ENCODE measurements around the gene TMEM91.
A peak's percentile ranks its signal among the peaks of the same experiment; 100 is the strongest.
"Not testable (repeated sequence)": the region's sequence is repeated elsewhere in the genome, so short reads cannot be mapped to it uniquely, and the experiment has no call there.

TMEM91 gene

DNA sequence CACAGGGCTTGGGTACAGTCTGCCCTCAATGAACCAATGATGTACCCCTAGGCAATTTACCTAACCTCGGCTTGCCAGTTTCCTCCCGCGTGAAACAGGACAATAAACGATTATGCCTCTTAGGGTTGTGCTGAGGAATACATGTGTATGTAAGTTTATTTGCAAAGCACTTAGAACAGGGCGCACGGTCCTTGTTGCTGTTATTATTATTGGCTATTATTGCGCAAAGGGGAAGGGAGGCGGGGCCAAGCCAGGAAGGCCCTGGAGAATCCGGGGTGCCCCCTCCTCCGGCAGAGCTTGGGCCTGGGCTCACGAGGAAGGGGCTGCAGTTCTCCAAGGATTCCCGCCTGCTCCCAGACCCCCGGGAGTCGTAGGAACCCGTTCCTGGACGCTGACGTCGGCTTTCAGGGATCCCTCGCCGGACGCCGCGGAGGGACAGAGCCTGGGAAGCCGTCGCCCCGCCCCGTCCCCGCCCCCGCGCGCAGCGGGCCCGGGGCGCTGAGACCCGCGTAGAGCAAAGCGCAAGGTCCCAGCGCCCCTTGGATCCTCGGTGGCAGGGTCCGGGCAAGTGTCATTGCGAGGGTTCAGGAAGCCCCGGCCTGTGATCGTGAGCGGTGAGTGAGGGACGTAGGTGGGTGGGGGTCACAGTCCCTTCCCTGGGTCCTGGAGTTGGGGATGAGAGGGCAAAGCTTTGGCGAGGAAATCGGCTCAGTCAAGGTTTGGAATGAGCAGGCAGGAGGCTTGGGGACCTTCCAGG, at the start of gene TMEM91:
TMEM91 (plus strand) TSS at position 293 of the 757 bp plus-strand sequence. CDS start 1,777 bp downstream, outside the sequence.
- DNase-seq, result no peak

DNA sequence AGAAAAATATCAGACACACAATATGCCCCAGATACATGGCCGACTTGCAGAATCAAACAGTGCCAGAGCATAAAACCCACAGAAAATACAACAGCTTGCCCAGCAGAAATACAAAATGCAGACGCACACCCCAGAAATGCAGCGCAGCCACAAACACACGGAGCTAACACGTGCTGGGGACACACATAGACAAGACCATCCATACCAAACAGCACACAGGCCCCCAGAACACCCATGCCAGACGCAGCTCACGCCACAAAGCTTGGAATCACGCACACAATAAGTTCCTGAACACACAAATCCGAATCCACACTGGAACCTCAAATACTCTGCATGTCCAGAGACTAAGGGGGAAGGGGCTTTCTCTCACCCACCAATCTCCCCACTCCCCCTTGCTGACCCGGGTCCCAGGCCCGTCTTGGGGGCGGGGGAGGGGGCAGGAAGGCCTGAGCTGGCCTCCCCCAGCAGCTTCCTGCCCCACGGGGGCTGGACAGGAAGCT, 49.2 kb upstream of the TMEM91 start:
- no peak for DNase-seq

DNA sequence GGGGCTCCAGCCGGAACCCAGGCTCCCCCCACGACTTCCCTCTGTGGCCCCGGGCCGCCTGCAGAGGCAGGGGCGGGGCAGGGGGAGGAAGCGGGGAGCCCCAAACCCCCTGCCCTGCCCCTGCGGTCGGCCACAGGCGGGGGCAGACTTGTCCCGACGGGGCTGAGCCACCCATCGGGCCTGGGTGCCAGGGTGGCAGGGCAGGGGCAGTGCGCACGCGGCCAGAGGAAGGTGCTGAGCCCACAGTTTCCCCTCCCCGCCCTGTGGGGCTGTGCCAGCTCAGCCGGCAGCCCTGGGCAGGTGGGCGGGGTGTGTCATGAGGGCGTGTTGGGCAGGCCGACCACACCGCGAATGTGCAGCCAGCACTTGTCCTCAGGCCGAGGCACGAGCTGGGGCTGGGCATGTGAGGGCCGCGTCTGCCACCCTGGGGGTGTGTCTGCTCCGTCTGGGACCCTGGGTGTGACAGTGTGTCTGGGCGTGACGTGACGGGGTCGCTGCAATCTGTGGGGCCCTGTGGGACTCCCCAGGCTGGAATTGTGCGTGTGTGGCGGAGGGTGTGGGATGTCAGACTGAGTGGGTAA, 48.7 kb upstream of the TMEM91 start:
- peak; percentile 92 for DNase-seq

DNA sequence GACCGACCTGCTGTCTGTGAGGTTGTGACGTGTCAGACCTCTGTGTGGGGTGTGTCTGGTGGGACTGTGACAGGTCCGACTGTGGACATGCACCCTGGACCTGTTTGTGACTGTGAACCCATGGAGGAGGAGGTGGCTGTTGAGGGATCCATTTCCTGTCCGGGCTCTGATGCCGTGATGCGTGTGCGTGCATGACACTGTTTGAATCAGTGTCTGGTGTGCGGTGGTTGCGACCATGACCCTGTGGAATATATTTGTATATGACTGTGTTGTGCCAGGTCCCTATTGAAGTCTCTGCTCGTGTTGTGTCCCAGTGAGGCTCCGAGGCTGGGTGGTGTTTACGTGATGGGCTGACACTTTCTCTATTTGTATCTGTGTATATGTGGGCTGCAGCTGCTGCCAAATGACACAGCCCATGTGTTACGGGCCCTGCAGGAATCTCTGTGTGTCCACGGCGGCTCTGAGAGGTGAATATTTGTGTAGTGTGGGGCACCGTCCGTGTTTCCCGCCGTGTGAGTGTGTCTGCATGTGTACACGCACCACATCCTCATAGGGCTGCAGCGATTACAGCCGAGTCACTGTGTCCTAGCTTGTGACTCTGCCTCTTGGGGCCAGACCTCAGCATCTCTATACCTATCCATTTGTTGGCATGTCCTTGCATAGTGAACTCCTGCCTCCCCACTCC, 48.0 kb upstream of the TMEM91 start:
- no peak for DNase-seq

DNA sequence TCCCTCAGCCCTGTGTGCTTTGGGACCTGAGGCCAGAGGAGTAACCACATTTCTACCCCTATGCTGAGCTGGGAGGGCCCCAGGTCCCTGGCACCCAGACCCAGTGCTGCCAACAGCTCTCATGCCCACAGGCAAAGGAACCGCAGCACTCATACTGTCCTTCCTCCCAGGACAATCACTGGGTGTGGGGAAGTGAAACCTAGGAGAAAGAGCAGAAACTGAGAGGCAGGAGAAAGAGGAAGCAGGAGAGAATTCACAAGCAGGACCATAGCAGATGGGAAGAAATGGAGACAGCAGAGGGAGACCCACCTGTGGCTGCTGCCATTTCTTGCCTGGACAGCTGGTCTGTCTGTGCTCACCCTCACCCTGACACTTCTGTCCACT, 47.5 kb upstream of the TMEM91 start:
- DNase-seq, result no peak

DNA sequence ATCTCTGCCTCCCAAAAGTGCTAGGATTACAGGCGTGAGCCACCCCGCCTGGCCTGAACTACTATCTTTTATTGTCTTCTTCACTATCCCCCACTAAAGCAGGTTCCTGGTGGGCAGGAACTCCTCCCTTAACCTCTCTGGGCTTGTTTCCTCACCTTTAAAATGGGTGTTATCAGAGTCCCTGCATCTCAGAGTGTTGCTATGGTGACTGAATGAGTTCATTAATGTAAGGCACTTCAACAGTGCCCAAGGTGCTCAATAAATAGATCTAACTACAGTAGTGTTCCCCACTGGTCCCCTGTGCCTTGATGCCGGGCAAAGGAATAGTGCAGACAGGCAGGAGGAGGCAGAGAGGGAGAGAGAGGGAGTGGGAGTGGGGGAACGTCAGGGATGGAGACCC, 45.9 kb upstream of the TMEM91 start:
- peak; percentile 54 for DNase-seq

DNA sequence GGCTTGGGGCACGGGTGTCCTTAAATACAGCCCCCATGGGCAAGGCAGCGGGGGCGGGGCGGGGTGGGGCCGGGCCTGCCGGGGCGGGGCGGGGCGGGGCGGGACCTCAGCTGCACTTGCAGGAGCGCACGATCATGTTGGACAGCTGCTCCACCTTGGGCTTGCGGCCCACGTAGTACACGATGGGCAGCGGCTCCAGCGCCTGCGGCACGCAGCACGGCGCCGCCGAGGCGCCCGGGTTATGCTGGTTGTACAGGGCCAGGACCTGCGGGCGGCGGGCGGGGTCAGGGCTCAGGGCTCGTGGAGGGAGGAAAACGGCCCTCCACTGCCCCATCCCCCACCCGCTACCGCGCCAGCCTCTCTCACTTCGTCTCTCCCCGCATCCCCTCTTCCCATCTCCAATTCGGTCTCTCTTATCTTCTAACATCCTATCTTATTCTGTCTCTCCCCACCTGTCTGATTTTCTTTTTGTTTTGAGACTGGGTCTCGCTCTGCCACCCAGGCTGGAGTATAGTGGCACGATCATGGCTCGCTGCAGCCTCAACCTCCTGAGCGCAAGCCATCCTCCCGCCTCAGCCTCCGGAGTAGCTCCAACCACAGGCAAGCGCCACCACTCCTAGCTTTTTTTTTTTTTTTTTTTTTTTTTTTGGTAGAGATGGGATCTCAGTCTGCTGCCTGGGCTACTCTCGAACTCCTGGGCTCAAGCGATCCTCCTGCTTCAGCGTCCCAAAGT, 45.2 kb upstream of the TMEM91 start:
- DNase-seq, result no peak

DNA sequence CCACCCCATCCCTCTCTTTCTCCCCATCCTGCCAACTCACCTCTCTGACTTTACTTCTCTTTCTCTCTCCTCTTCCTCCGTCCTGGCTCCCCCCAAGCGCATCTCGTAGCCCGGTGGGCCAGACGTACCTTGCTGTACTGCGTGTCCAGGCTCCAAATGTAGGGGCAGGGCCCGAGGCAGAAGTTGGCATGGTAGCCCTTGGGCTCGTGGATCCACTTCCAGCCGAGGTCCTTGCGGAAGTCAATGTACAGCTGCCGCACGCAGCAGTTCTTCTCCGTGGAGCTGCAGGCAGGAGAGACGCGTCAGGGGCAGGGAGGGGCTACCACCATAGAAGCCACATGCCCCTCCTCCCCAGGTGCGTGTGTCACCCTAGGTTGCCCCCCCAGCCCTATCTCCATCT, 44.3 kb upstream of the TMEM91 start:
- no peak for DNase-seq

DNA sequence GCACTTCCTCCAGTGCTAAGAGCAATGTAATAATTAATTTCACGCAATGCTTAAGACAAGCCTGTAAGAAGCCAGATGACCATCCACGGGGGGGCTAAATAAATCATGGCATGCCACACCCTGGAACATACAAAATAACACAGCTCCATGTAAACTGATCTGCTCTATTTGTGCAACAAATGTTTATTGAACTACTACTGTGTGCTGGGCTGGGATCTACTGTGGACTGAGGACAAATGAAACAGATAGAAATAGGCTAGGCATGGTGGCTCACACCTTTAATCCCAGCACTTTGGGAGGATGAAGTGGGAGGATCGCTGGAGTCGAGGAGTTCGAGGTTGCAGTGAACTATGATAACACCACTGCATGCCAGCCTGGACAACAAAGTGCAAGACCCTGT, 43.9 kb upstream of the TMEM91 start:
- no peak for DNase-seq

DNA sequence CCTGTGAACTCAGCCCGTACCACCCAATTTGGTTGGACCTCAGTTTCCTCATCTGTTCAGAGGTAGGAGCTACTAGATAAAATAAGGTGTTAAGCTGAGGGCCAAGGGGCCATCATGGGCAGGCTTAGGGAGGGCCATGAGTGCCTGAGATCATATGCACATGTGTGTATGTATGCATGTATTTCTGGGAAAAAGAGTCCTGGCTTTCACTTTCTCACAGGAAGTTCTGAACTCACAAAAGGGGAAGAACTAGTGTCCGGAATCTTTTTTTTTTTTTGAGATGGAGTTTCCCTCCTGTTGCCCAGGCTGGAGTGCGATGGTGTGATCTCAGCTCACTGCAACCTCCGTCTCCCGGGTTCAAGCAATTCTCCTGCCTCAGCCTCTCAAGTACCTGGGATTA, 41.5 kb upstream of the TMEM91 start:
- DNase-seq, result no peak

DNA sequence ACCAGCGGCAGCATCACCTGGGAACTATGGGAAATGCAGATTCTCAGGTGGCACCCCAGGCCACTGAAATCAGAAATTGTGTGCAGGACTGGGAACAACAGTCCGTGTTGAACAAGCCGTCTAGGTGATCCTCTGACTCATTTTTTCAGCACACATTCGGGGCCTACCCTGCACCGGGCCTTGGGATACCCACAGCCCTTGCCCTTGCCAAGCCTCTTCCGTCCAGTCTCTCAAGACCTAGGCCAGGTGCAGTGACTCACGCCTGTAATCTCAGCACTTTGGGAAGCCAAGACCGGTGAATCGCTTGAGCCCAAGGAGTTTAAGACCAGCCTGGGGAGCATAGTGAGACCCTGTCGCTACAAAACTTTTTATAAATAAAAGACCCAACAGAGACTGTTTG, 40.9 kb upstream of the TMEM91 start:
- DNase-seq, result no peak

DNA sequence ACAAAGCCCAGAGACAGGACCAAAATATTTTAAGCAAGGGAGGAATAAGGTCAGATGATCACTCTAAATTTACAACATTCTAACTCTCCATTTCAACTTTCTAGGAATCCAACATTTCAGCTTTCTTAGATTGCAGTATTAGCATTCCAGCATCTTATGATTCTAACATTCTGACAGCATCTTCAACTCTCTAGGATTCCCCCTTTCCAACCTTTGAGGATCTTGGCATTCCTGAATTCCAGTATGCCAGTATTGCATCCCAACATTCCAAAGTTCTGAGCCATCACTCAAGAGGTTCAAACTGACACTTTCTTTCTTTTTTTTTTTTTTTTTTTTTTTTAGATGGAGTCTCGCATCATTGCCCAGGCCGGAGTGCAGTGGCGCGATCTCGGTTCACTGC, 36.4 kb upstream of the TMEM91 start:
- DNase-seq, result no peak

DNA sequence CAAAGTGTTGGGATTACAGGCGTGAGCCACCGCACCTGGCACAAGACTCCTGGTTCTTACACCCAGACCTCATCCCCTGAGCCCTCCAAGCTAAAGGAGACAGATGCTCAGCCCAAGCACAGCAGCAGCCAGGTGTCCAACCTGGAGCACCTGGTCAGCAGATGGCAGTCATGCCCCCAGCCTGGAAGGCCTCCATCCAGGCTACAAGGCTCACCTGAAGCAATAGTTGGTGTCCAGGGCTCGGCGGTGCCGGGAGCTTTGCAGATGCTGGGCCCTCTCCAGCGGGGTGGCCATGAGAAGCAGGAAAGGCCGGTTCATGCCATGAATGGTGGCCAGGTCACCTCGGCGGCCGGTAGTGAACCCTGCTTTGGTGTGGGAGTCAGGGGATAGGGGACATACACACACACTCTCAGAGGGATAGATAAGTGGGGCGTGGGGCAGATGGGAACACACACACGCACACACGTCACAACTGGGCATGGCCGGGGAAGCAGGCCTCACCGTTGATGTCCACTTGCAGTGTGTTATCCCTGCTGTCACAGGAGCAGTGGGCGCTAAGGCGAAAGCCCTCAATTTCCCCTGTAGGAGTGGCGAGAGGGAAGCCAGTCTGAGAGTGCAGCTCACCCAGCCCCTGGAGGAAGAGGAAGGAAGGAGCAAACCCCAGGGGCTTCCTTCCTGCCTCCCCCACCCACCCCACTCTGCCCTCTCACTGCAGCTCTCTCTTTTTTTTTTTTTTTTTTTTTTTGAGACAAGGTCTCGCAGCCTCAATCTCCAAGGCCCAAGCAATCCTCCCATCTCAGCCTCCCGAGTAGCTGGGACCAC, 34.5 kb upstream of the TMEM91 start:
- no peak for DNase-seq

DNA sequence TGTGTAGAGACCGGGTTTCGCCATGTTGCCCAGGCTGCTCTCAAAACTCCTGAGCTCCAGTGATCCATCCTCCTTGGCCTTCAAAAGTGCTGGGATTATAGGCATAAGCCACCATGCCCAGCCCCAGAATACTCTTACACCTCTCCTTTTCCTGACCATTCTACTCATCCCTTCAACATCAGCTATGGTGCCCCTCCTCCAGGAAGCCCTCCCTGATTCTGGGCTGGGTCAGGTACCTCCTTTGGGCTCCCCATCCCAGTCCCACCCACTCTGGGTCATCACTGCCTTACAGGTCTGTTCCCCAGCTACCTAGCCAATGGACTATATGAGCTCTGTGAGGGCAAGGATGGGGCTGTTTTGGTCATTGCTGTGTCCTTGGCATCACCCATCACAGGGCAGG, 32.2 kb upstream of the TMEM91 start:
- DNase-seq, result no peak

DNA sequence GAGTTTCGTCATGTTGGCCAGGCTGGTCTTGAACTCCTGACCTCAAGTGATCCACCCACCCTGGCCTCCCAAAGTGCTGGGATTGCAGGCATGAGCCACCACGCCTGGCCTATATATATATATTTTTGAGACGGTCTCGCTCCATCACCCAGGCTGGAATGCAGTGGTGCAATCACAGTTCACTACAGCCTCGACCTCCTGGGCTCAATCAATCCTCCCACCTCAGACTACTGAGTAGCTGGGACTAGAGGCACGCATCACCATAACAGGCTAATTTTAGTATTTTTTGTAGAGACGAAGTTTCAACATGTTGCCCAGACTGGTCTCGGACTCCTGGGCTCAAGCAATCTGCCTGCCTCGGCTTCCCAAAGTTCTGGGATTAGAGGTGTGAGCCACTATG, 29.4 kb upstream of the TMEM91 start:
- not testable (repeated sequence) for DNase-seq

DNA sequence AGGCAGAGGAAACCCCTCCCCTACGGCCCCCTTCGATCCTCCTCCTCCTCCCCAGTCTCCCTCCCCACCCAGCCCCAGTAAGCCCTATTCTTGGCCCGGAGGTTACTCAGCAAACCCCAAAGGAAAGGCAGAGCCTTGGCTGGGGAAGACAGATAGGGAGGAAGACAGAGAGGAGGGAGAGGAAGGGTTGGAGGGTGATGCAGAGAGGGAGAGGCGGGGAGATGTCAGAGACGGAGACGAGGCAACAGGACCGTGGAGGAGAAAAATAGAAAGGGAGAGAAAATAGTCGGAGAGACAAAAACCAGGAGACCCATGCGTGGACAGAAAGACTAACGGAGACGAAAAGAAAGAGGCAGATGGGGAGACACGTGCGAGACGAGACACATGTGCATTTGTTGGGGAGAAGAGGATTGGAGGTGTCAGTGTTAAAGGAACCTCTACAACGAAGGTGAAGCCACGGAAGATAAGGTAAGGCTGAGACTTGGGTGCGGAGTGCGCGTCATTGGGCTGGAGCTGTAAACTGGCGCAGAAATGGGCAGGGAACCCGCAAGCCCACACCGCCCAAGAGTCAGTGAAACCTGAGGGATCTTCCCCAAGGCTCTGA, 25.5 kb upstream of the TMEM91 start:
- no peak for DNase-seq

DNA sequence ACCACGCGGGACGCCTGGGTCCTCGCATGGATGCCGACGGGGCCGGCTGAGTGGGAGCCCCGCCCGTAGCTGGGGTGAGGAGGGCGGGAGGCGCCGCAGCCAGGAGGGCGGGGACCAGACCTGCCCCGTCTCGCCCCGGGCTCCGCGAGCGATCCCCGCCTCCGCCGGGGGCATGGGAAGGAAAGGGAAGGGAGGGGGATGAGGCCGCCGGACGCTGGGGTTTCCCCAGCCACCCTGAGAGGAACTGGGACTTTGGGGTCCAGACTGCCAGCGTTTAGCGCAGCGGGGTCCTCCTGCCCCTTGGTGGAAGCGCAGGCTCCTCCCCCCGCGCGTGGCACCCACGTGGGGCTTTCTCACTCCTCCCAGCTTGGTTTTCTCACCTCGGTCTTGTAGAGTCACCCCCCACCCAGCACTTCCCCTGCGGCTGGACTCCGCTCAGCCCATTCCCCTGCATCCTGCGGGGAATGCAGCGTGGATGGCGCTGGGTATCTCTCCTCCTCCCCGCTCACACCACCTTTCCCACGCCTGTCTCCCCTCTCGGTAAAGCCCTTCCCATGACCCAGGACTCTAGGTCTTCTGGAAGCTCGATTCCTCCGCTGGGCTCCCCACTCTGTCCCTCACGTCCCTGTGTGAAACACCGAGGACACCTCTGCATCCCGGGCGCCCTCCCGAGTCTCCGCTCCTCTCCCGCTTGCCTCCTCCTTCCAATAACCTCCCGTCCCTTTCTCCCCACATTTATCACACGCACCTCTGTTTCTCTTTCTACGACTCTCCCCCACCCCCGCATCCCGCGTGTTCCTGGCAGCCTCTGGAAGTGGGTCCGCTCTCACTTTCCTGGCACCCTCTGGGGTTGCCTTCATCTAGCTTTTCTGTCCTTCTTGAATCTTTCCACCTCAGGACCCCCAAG, 24.7 kb upstream of the TMEM91 start:
- DNase-seq, result peak; percentile 89

DNA sequence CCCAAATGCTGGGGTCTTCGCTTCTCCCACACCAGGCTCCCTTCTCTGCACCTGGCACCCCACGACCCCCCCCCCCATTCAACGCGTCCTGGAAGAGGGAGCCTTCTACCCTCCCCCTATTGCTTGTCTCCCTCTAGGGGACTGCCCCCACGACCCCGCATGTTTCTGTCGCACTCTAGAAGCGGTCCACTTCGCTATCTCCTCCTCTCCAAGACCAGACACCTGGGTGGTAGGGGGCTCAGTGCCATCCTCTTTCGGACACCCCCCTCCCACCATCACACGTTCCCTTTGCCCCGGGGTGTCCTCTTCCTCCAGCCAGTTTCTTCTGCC, 24.1 kb upstream of the TMEM91 start:
- DNase-seq, result no peak

DNA sequence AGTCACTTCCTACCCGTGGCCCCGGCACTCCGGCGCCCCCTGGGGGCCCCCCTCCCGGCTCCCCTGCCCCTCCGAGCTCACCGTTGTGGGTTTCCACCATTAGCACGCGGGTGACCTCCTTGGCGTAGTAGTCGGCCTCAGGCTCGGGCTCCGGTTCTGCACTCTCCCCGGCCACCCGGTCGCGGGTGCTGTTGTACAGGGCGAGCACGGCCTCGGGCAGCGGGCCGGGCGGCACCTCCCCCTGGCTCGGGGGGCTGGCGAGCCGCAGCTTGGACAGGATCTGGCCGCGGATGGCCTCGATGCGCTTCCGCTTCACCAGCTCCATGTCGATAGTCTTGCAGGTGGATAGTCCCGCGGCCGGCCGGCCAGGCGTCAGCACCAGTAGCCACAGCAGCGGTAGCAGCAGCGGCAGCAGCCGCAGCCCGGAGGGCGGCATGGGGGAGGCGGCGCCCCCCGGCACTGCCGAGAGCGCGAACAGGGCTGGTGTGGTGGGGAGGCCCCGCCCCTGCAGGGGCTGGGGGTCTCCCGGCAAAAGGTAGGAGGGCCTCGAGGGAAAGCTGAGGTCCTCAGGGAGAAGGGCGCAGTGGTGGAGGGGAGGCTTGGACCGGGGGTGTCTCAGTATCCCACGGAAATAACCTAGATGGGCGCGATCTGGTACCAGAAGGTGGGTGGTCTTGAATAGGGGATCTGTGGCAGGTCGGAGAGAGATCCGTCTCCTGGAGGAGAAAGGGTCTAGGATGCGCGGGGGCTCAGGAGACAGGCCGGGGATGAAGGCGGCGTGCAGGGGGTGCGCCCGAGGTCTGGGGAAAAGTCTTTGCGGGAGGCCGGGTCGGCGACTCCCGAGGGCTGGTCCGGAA, 23.5 kb upstream of the TMEM91 start:
- peak; percentile 78 for DNase-seq

All from CD4-positive, alpha-beta T cell treated with Interleukin-4 for 4 hours (primary cell).